Trophoblast cell (in vitro differentiated cells and primary cell): Measurements from ENCODE around the gene GSG1L2.

ENCODE experiments used
- DNase-seq, 2 donors: peaks; one replicate each; pipeline ENCODE4 v3.0.0-alpha.2; 2016
- H2AFZ ChIP-seq: 2 replicates; pipeline ENCODE4 v1.6.1; 2013; ENCODE audit warnings: low read length, moderate library complexity, mild to moderate bottlenecking; ENCODE audit not compliant: insufficient read depth, poor library complexity
- H2AK5ac ChIP-seq: 2 replicates; pipeline ENCODE4 v1.6.1; 2013; ENCODE audit warnings: mild to moderate bottlenecking, low read length
- H2BK120ac ChIP-seq: 2 replicates; pipeline ENCODE4 v1.6.1; 2013; ENCODE audit warnings: low read length, mild to moderate bottlenecking, moderate library complexity; ENCODE audit not compliant: insufficient read depth, poor library complexity
- H2BK12ac ChIP-seq: 2 replicates; pipeline ENCODE4 v1.6.1; 2013; ENCODE audit warnings: mild to moderate bottlenecking, low read length, moderate library complexity
- H2BK5ac ChIP-seq: 2 replicates; pipeline ENCODE4 v1.6.1; 2013; ENCODE audit warnings: low read length, low read depth, moderate library complexity, mild to moderate bottlenecking; ENCODE audit not compliant: poor library complexity
- H3K14ac ChIP-seq: 2 replicates; pipeline ENCODE4 v1.6.1; 2013; ENCODE audit warnings: mild to moderate bottlenecking, low read length
- H3K18ac ChIP-seq: 2 replicates; pipeline ENCODE4 v1.6.1; 2013; ENCODE audit warnings: mild to moderate bottlenecking, low read length
- H3K23ac ChIP-seq: 2 replicates; pipeline ENCODE4 v1.6.1; 2013; ENCODE audit warnings: low read length
- H3K27ac ChIP-seq: 2 replicates; pipeline ENCODE4 v1.5.1; 2013; ENCODE audit warnings: low read depth, mild to moderate bottlenecking, inconsistent platforms, low read length, moderate library complexity
- H3K27me3 ChIP-seq: 2 replicates; pipeline ENCODE4 v1.6.1; 2013; ENCODE audit warnings: inconsistent platforms, mild to moderate bottlenecking, low read length, moderate library complexity; ENCODE audit not compliant: insufficient read depth
- H3K36me3 ChIP-seq, 2 experiments: 1 replicate in 1 of 2; 2 replicates in 1 of 2; pipeline ENCODE4 v1.6.1; 2013; ENCODE audit warnings: low read length in 2 of 2, mild to moderate bottlenecking in 2 of 2, moderate library complexity in 1 of 2; ENCODE audit not compliant: insufficient read depth in 2 of 2, control insufficient read depth in 1 of 2
- H3K4ac ChIP-seq: 2 replicates; pipeline ENCODE4 v1.6.1; 2013; ENCODE audit warnings: low read depth, mild to moderate bottlenecking, low read length, moderate library complexity
- H3K4me1 ChIP-seq, 2 experiments: 1 replicate in 1 of 2; 2 replicates in 1 of 2; pipeline ENCODE4 v1.6.1; 2013; ENCODE audit warnings: low read length in 2 of 2, mild to moderate bottlenecking in 2 of 2, moderate library complexity in 1 of 2; ENCODE audit not compliant: insufficient read depth in 2 of 2, control insufficient read depth in 1 of 2
- H3K4me2 ChIP-seq: 2 replicates; pipeline ENCODE4 v1.6.1; 2013; ENCODE audit warnings: inconsistent platforms, mild to moderate bottlenecking, low read length, moderate library complexity
- H3K4me3 ChIP-seq: 2 replicates; pipeline ENCODE4 v1.5.1; 2013; ENCODE audit warnings: mild to moderate bottlenecking, low read depth, low read length, inconsistent platforms
- H3K79me1 ChIP-seq: one replicate; pipeline ENCODE4 v1.6.1; 2013; ENCODE audit warnings: low read length
- H3K79me2 ChIP-seq: 2 replicates; pipeline ENCODE4 v1.6.1; 2013; ENCODE audit warnings: low read length, mild to moderate bottlenecking; ENCODE audit not compliant: control insufficient read depth, insufficient read depth, poor library complexity
- H3K9ac ChIP-seq: 2 replicates; pipeline ENCODE4 v1.6.1; 2013; ENCODE audit warnings: mild to moderate bottlenecking, low read length
- H3K9me3 ChIP-seq: 2 replicates; pipeline ENCODE4 v1.6.1; 2013; ENCODE audit warnings: low read depth, mild to moderate bottlenecking, control low read depth, inconsistent platforms, low read length; ENCODE audit not compliant: insufficient read depth
- H4K12ac ChIP-seq: 2 replicates; pipeline ENCODE4 v1.6.1; 2013; ENCODE audit warnings: low read depth, mild to moderate bottlenecking, low read length, moderate library complexity
- H4K8ac ChIP-seq: 2 replicates; pipeline ENCODE4 v1.6.1; 2013; ENCODE audit warnings: low read depth, mild to moderate bottlenecking, low read length, moderate library complexity
- H4K91ac ChIP-seq: one replicate; pipeline ENCODE4 v1.6.1; 2013; ENCODE audit warnings: low read depth, mild to moderate bottlenecking, low read length, moderate library complexity
- WGBS: extraction: QIAGEN DNeasy Blood & Tissue Kit; methylation state at CpG from one replicate; pipeline ENCODE4 v1.1.7; 2013; ENCODE audit warnings: missing lambda C conversion rate; ENCODE audit not compliant: insufficient read length, insufficient coverage; ENCODE audit errors: extremely low coverage; 5-methylcytosine and 5-hydroxymethylcytosine counted together

GSG1L2 gene

GRCh38 chr17:9802294-9802693 is 19.6 kb downstream of the GSG1L2 start:
- H3K23ac ChIP-seq = no peak overlapping the region
- H3K4ac ChIP-seq = no peak overlapping the region
- H2BK120ac ChIP-seq = no peak overlapping the region
- H2AFZ ChIP-seq = no peak overlapping the region
- no peak overlapping the region for H3K9ac ChIP-seq
- no peak overlapping the region for H4K8ac ChIP-seq
- no peak overlapping the region for H2BK5ac ChIP-seq
- peak; percentile 96 to 97 for DNase-seq
- H3K18ac ChIP-seq = no peak overlapping the region
- no CpG with 5 or more reads among the region's 13 CpGs for WGBS
- H3K4me1 ChIP-seq = peaks cover 3% of the 10 kb centered on the region in 2 experiments
- no peak overlapping the region for H4K91ac ChIP-seq
- no peaks in the 10 kb centered on the region for H3K79me2 ChIP-seq
- peak overlapping the region; percentile 3 for H2BK12ac ChIP-seq
- H3K36me3 ChIP-seq = no peaks in the 10 kb centered on the region
- peak overlapping the region; percentile 35 for H3K27ac ChIP-seq
- no peak overlapping the region for H3K4me2 ChIP-seq
- H3K14ac ChIP-seq = no peak overlapping the region
- no peaks in the 10 kb centered on the region for H3K9me3 ChIP-seq
- H3K79me1 ChIP-seq = peaks cover 2% of the 10 kb centered on the region
- H3K4me3 ChIP-seq = no peak overlapping the region
- no peaks in the 10 kb centered on the region for H3K27me3 ChIP-seq
- no peak overlapping the region for H4K12ac ChIP-seq
- H2AK5ac ChIP-seq = no peak overlapping the region

DNA sequence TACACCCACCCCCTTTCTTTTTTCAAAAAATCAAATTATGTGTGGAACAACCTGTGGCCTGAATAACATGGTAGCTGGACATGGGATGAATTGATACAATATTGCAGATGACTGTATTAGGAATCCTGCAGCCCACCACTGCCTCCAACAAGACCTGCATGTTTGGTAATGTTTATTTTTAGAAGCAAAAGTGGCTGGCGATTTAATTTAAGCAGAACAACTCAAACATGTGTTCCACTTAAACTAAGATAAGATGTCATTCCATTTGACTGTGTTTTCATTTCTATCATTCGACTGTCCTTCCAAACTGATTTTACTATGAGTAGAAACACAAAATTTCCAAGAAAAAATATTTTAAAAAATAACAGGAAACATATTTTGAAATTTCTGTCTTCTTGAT is 20.4 kb downstream of the GSG1L2 start:
- H2AFZ ChIP-seq = no peak overlapping the region
- H3K79me1 ChIP-seq = peaks cover 2% of the 10 kb centered on the region
- H2BK12ac ChIP-seq = no peak overlapping the region
- no peak overlapping the region for H4K91ac ChIP-seq
- DNase-seq = no peak
- H2BK5ac ChIP-seq = no peak overlapping the region
- H3K79me2 ChIP-seq = no peaks in the 10 kb centered on the region
- H3K9ac ChIP-seq = no peak overlapping the region
- H3K23ac ChIP-seq = no peak overlapping the region
- H4K8ac ChIP-seq = no peak overlapping the region
- WGBS = no CpG with 5 or more reads among the region's 2 CpGs
- no peaks in the 10 kb centered on the region for H3K27me3 ChIP-seq
- no peak overlapping the region for H2AK5ac ChIP-seq
- H3K36me3 ChIP-seq = no peaks in the 10 kb centered on the region
- no peak overlapping the region for H3K4ac ChIP-seq
- no peak overlapping the region for H3K27ac ChIP-seq
- H3K14ac ChIP-seq = no peak overlapping the region
- H3K18ac ChIP-seq = no peak overlapping the region
- H3K4me3 ChIP-seq = no peak overlapping the region
- H3K4me2 ChIP-seq = no peak overlapping the region
- no peak overlapping the region for H2BK120ac ChIP-seq
- H3K9me3 ChIP-seq = no peaks in the 10 kb centered on the region
- H4K12ac ChIP-seq = no peak overlapping the region
- peaks cover 3% of the 10 kb centered on the region in 2 experiments for H3K4me1 ChIP-seq

DNA sequence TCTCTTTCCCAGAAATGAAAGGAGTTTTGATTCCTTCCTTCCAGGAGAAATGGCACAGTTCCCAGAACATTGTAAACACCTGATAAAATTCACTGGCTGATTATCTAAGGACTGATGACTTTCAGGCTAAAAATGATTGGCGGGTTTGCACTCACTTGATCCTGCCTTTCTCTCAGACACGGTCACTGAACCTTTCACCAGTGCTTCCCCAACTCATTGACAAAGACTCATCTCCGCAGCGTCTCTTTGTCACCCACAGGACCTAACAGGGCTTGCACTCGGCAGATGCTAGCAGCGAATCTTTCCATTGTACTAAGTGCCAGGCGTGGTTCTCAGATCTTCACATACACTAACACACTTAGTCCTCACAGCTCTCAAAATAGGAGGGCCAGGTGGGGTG is 23.2 kb downstream of the GSG1L2 start:
- no peak overlapping the region for H2BK12ac ChIP-seq
- no peaks in the 10 kb centered on the region for H3K9me3 ChIP-seq
- H4K12ac ChIP-seq = no peak overlapping the region
- H4K91ac ChIP-seq = no peak overlapping the region
- H3K18ac ChIP-seq = no peak overlapping the region
- no peak overlapping the region for H3K23ac ChIP-seq
- H4K8ac ChIP-seq = no peak overlapping the region
- no peak overlapping the region for H2BK120ac ChIP-seq
- WGBS = no CpG with 5 or more reads among the region's 7 CpGs
- H2BK5ac ChIP-seq = no peak overlapping the region
- no peak overlapping the region for H3K9ac ChIP-seq
- no peak overlapping the region for H2AFZ ChIP-seq
- no peak overlapping the region for H3K4me2 ChIP-seq
- H3K27ac ChIP-seq = no peak overlapping the region
- no peak overlapping the region for H3K14ac ChIP-seq
- no peaks in the 10 kb centered on the region for H3K36me3 ChIP-seq
- peaks cover 3% of the 10 kb centered on the region in 2 experiments for H3K4me1 ChIP-seq
- no peak overlapping the region for H3K4ac ChIP-seq
- no peak overlapping the region for H3K4me3 ChIP-seq
- DNase-seq = no peak
- H2AK5ac ChIP-seq = no peak overlapping the region
- H3K79me1 ChIP-seq = peaks cover 2% of the 10 kb centered on the region
- H3K79me2 ChIP-seq = no peaks in the 10 kb centered on the region
- H3K27me3 ChIP-seq = no peaks in the 10 kb centered on the region

DNA sequence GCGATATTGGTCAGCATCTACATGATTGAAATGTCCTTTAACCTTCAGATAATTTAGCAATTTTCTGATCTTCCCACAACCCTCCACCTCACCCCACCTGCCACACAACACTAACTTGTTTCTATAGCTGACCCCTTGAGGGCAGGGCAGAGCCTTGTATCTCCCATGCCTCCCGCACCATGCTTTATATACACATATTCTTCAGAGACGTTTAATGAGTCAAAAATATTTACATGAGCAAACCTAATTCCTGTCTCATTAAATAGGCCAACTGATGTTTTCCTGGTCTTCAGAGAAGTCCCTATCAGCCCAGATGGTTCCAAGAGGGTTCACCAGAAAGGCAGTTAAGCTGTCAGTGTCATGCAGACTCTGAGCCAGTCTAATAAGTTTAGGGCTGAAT is 23.9 kb downstream of the GSG1L2 start:
- Histone ChIP-seq H3K4ac (no peak overlapping the region), H3K79me2 (no peaks in the 10 kb centered on the region), H3K27me3 (no peaks in the 10 kb centered on the region), H4K8ac (no peak overlapping the region), H2AFZ (no peak overlapping the region), H2BK120ac (no peak overlapping the region), H2BK12ac (no peak overlapping the region), H4K12ac (no peak overlapping the region), H4K91ac (no peak overlapping the region), H3K4me2 (no peak overlapping the region), H3K14ac (no peak overlapping the region), H3K79me1 (peaks cover 2% of the 10 kb centered on the region), H3K36me3 (no peaks in the 10 kb centered on the region), H3K27ac (no peak overlapping the region), H3K23ac (no peak overlapping the region), H2AK5ac (no peak overlapping the region), H3K4me1 (peaks cover 3% of the 10 kb centered on the region in 2 experiments), H2BK5ac (no peak overlapping the region), H3K9ac (no peak overlapping the region), H3K9me3 (no peaks in the 10 kb centered on the region), H3K18ac (no peak overlapping the region), H3K4me3 (no peak overlapping the region)
- no peak for DNase-seq
- no CpG with 5 or more reads among the region's 3 CpGs for WGBS
